ENCODE measurements around the gene SERPING1.

GRCh38 chr11:57637626-57638004, 40.1 kb downstream of the SERPING1 start:
- no peak for TF ChIP-seq TAF1 (IDR thresholded peaks at IDR 0.05; ENCODE audit: borderline replicate concordance, insufficient read depth, low read length)
- no peak for TF ChIP-seq POLR2AphosphoS5 (IDR thresholded peaks at IDR 0.05; ENCODE audit: low read depth, low read length)
- TF ChIP-seq REST (IDR thresholded peaks at IDR 0.05; ENCODE audit: insufficient read depth in 1 of 2, low read depth in 2 of 2, low read length in 2 of 2) = no peak
- TF ChIP-seq SIN3A (IDR thresholded peaks at IDR 0.05; ENCODE audit: borderline replicate concordance, insufficient read depth, low read length) = no peak

All from PFSK-1 (cell line).